ENCODE results near the gene PKLR.
"Not testable (repeated sequence)": the region's sequence is repeated elsewhere in the genome, so short reads cannot be mapped to it uniquely, and the experiment has no call there.

Gene PKLR

DNA sequence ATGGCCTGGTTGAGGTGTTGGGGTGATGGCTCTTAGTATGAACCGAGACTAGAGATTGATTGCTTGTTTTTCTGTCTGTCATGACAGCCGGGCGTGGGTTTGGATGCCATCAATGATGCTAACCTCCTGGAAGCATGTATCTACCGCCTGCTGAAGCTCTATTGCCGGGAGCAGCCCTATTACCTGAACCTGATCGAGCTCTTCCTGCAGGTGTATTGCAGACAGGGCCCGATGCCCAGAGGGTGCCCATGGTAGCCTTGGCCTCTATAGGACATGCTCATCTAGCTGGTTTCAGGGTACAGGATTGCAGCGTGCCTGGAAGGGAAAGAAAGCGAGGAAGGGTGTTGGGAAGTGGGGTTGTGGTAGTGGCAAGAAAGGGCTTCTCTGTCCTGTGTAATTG, 16.8 kb upstream of the PKLR start:
- DNase-seq (ENCODE audit: low read depth in 2 of 2) = no peak

- no peak for DNase-seq (ENCODE audit: low read depth in 2 of 2)
These were observed 15.7 kb upstream of the PKLR start for GRCh38 chr1:155316922-155317321.

DNA sequence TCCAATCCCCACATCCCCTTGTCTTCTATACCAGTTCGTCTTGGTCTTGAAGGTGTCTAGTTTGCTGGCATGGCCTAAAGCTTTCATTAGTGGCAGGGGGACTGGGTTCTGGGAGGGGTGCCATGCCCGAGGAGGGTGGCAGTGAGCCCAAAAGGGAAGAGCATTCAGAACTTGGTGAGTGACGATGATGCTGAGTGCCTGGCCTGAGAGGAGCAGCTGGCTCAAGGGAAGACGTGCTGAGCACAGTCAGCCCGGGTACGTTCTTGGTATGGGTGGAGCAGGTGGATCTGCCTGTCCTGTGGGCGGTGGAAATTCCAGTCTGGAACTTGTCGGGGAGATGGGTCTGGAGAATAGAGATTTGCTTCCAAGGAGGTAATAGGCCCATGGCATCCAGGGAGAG, 12.0 kb upstream of the PKLR start:
- DNase-seq (ENCODE audit: low read depth in 2 of 2) = no peak

GRCh38 chr1:155309423-155310021, 8.3 kb upstream of the PKLR start:
- DNase-seq (ENCODE audit: low read depth in 2 of 2) = no peak

DNA sequence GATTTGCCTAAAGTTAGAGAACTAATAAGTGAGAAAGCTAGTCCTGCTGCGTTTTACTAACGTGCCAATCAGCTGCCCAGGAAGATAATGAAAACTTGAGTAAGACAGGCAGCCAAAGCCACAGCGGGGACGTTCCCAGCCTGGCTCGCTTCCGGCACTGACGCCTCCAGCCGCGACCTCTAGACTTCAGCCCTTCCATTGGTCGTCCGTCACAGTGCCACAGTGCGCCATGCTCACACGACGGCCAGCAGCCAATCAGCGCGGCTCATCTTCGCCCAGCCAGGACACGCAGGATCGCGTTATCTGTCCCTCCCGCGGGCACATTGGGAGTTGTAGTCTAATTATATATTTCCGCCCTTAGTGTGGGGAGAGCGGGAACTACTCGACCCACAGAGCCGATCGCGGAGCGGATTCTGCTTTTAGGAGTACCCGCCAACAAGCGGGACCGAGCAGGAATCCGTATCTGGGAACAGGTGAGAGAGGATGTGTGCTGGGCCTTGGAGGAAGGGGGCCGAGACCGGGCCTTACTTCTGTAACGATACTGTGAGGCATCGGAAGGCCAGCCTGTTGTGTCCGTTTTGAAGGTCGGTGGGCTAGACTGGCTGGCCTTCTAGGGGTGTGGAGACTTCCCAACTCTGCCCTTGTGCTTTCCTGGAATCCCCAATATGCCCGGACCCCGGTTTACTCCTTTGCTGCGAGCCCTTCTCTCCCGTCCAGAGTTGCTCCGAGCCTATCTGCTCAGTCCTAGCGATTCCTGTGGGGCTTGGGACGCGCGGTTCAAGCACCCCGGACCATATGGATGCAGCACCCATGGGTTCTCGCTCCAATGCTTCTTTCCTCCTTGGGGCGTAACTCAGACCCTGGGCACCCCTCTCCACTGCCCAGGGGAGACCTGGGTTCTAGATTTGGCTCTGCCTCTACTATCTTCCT, 7.5 kb upstream of the PKLR start, which contains the start of gene FDPS:
Gene FDPS (plus strand): TSS at position 374 of the 930 bp plus-strand sequence. CDS start 924 bp downstream, outside the sequence.
- peak; percentile 86 to 93 for DNase-seq (ENCODE audit: low read depth in 2 of 2)

DNA sequence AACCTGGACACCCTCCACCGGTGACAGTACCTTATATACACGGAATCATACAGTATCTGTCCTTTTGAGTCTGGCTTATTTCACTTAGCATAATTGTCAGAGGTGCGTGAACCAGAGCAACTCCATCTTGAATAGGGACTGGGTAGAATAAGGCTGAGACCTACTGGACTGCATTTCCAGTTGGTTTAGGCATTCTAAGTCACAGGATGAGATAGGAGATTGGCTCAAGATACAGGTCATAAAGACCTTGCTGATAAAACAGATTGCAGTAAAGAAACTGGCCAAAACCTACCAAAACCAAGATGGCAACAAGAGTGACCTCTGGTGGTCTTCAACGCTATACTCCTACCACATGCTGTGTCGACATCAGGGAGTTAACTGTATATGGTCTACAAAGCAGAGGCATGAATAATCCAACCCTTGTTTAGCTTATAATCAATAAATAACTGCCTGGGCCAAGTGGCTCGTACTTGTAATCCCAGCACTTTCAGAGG, 6.1 kb upstream of the PKLR start:
- DNase-seq (ENCODE audit: low read depth in 2 of 2) = no peak

DNA sequence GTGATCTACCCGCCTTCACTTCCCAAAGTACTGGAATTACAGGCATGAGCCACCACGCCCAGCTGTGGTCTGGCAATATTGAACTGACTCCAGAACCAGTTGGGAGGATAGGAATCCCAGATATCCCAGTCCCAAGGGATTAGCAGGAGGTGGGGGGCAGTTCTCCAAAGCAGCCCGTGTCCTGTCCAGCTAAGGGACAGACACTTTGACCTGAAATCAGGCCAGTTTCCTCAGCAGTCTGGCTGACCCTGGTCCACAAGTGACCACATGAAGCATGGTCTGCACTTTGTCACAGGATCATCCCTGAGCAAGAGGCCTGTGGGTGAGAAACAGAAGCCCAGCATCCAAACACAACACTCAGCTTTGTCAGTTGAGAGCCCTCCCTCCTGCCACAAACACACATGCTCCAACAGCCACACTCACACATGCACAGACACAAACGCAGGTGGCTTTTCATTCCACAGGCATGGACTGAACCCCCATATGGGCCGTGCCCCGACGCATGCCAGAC, 4.7 kb upstream of the PKLR start:
- DNase-seq (ENCODE audit: low read depth in 2 of 2) = no peak

DNA sequence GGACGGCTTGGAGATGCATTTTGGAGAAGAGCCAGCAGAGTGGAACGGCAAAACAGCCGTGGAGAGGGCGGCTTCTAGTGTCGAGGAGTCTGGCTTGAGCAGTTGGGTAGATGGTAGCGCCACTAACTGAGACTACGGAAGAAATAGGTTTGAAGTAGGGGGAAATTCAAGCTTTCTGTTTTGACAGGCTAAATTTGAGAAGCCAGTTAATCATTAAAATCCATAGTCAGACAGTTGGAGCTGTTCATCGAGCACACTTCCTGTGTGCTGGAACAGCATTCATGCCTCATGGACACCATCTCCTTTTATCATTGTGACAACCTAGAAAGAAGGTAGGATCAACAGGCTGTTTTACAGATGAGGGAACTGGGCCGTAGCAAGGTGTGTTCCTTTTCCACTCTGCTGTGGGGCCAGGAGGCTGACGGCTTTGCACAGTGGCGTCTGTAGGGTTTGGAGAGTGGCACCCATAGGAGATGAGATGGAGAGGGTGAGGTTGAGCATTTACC, 3.4 kb upstream of the PKLR start:
- no peak for DNase-seq (ENCODE audit: low read depth in 2 of 2)

- DNase-seq (ENCODE audit: low read depth in 2 of 2) = no peak
These were observed 497 bp downstream of the PKLR start for GRCh38 chr1:155300553-155301329.

GRCh38 chr1:155300024-155300423, 1.2 kb downstream of the PKLR start:
- no peak for DNase-seq (ENCODE audit: low read depth in 2 of 2)

- no peak for DNase-seq (ENCODE audit: low read depth in 2 of 2)
These were observed 3.9 kb downstream of the PKLR start for GRCh38 chr1:155297384-155297783.

DNA sequence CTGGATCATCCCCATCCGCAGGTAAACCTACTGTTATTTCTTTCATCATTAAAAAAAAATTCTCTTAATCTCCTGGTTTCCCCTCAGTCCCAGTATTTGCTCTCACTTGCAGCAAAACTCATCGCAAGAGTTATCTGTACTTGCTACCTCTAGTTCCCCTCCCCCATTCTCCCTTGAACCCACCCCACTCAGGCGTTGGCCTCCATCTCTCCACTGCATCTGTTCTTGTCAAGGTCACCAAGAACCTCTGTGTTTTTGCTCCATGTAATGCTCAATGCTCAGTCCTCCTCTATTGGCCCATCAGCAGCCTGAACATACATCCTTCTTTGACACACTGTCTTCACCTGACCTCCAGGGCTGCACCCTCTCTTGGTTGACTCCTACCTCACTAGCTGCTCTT, 4.6 kb downstream of the PKLR start:
- DNase-seq (ENCODE audit: low read depth in 2 of 2) = no peak

- no peak for DNase-seq (ENCODE audit: low read depth in 2 of 2)
These were observed 5.3 kb downstream of the PKLR start for GRCh38 chr1:155295942-155296267.

- DNase-seq (ENCODE audit: low read depth in 2 of 2) = no peak
These were observed 5.9 kb downstream of the PKLR start for GRCh38 chr1:155295183-155295941.

GRCh38 chr1:155294520-155295182, 6.6 kb downstream of the PKLR start:
- no peak for DNase-seq (ENCODE audit: low read depth in 2 of 2)

DNA sequence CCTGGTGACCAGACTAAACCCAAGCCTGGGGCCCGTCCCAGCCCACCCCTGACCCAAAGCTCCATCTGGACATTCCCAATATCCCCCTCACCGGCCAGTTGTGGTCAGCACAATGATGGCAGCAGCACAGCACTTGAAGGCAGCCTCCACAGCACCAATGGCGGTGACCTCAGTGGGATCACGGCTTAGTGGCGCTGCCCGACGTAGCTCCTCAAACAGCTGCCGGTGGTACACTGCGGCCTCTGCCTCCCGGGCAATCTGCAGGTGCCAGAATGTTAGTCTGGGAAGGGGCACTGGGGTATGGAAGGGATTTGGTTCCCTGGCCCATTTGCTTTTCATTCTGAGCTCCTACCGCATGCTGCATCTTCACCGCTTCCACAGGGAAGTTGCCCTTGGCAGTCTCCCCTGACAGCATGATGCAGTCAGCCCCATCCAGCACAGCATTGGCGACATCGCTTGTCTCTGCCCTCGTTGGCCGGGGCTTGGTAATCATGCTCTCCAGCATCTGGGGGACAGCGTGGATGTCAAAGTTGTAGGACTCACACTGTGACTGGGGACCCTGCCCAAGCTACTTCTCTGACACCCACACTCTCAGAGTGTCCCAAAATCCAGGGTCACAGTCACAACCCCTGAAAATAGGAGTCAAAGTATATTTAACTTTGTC, 8.0 kb downstream of the PKLR start:
- DNase-seq (ENCODE audit: low read depth in 2 of 2) = no peak

- DNase-seq (ENCODE audit: low read depth in 2 of 2) = not testable (repeated sequence)
These were observed 10.2 kb downstream of the PKLR start for GRCh38 chr1:155291006-155291405.

- no peak for DNase-seq (ENCODE audit: low read depth in 2 of 2)
These were observed 13.2 kb downstream of the PKLR start for GRCh38 chr1:155287987-155288543.

GRCh38 chr1:155286544-155286943, 14.7 kb downstream of the PKLR start:
- no peak for DNase-seq (ENCODE audit: low read depth in 2 of 2)

DNA sequence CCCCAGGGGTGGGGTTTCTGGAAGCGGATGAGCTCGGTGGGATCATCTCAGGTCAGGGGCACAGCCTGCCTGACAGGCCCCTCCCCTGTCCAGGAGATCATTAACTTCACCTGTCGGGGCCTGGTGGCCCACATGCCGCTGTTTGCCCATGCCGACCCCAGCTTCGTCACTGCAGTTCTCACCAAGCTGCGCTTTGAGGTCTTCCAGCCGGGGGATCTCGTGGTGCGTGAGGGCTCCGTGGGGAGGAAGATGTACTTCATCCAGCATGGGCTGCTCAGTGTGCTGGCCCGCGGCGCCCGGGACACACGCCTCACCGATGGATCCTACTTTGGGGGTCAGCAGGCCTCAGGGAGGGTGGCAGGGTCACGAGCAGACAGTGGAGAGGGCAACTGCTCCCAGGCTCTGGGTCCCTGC, 15.6 kb downstream of the PKLR start:
- no peak for DNase-seq (ENCODE audit: low read depth in 2 of 2)
